GM23338 (cell line): ENCODE data around the gene ZNF804B. TPM values are rescaled to one million over a fixed set of nuclear protein-coding genes. Genes with fewer than 3 reads are reported as not detected.

ENCODE experiments used
- ATAC-seq: fragments of 200-7000 bp; cut with Tn5 transposase; 3 replicates; pipeline ENCODE4 v1.9.1; 2020
- DNase-seq: peaks from one replicate; pipeline ENCODE4 v3.0.0-alpha.2; 2015; ENCODE audit warnings: low spot score
- H2AFZ ChIP-seq: fragments of 200-600 bp; sonication (generic); 2 replicates; pipeline ENCODE4 v1.8.0; 2016; ENCODE audit warnings: antibody characterized with exemption, mild to moderate bottlenecking, moderate library complexity
- H3F3A ChIP-seq: fragments of 200-600 bp; sonication (generic); replicated peaks from 2 replicates; pipeline ENCODE4 v1.8.0; 2017; ENCODE audit warnings: antibody characterized with exemption, mixed run types, low read depth
- H3K27ac ChIP-seq: fragments of 200-600 bp; sonication (generic); 2 replicates; pipeline ENCODE4 v1.6.1; 2016; ENCODE audit warnings: low read depth
- H3K27me3 ChIP-seq: fragments of 200-600 bp; sonication (generic); 2 replicates; pipeline ENCODE4 v1.8.0; 2016; ENCODE audit warnings: mild to moderate bottlenecking, mixed run types, moderate library complexity; ENCODE audit not compliant: insufficient read depth
- H3K36me3 ChIP-seq: fragments of 200-600 bp; sonication (generic); 2 replicates; pipeline ENCODE4 v1.8.0; 2016; ENCODE audit warnings: mild to moderate bottlenecking; ENCODE audit not compliant: insufficient read depth
- H3K4me1 ChIP-seq: fragments of 200-600 bp; sonication (generic); 2 replicates; pipeline ENCODE4 v1.8.0; 2016; ENCODE audit warnings: mild to moderate bottlenecking, moderate library complexity; ENCODE audit not compliant: insufficient read depth
- H3K4me2 ChIP-seq: fragments of 200-600 bp; sonication (generic); 2 replicates; pipeline ENCODE4 v1.7.1; 2017; ENCODE audit warnings: mixed run types
- H3K4me3 ChIP-seq: fragments of 200-600 bp; sonication (generic); 2 replicates; pipeline ENCODE4 v1.6.1; 2016; ENCODE audit warnings: mixed run types
- H3K79me2 ChIP-seq: fragments of 200-600 bp; sonication (generic); replicated peaks from 2 replicates; pipeline ENCODE4 v1.8.0; 2017; ENCODE audit warnings: mild to moderate bottlenecking; ENCODE audit not compliant: insufficient read depth
- H3K9me2 ChIP-seq: fragments of 200-600 bp; sonication (generic); 2 replicates; pipeline ENCODE4 v1.8.0; 2017; ENCODE audit not compliant: insufficient read depth
- H4K20me1 ChIP-seq: fragments of 200-600 bp; sonication (generic); replicated peaks from 2 replicates; pipeline ENCODE4 v1.8.0; 2017; ENCODE audit warnings: mild to moderate bottlenecking; ENCODE audit not compliant: insufficient read depth
- H3K27ac Mint-ChIP-seq: 2 replicates; pipeline ENCODE4 v1.8.0; 2020; ENCODE audit warnings: inconsistent platforms, mild to moderate bottlenecking, moderate library complexity, mixed read lengths
- H3K27me3 Mint-ChIP-seq: 3 replicates; pipeline ENCODE4 v1.8.0; 2022; ENCODE audit warnings: low read depth, mild to moderate bottlenecking, moderate library complexity, mixed read lengths, inconsistent platforms; ENCODE audit not compliant: insufficient read depth, poor library complexity
- H3K36me3 Mint-ChIP-seq: 3 replicates; pipeline ENCODE4 v1.8.0; 2021; ENCODE audit warnings: low read depth, mild to moderate bottlenecking, inconsistent platforms, moderate library complexity, mixed read lengths
- H3K4me1 Mint-ChIP-seq: 3 replicates; pipeline ENCODE4 v1.8.0; 2020; ENCODE audit warnings: mild to moderate bottlenecking, inconsistent platforms, mixed read lengths
- H3K4me3 Mint-ChIP-seq: 3 replicates; pipeline ENCODE4 v1.8.0; 2021; ENCODE audit warnings: moderate library complexity, mild to moderate bottlenecking, inconsistent platforms, mixed read lengths
- H3K9me3 Mint-ChIP-seq: 3 replicates; pipeline ENCODE4 v1.8.0; 2020; ENCODE audit warnings: moderate library complexity, mild to moderate bottlenecking, inconsistent platforms, mixed read lengths
- CREB1 ChIP-seq: fragments of 250-450 bp; sonication (Bioruptor Pico); IDR thresholded peaks from 2 replicates; pipeline ENCODE4 v1.5.0; 2020; ENCODE audit warnings: low read depth, mild to moderate bottlenecking, moderate library complexity
- EZH2phosphoT487 ChIP-seq: fragments of 200-600 bp; sonication (generic); IDR thresholded peaks from one replicate; pipeline ENCODE4 v1.8.1; 2018; ENCODE audit warnings: antibody characterized with exemption; ENCODE audit not compliant: unreplicated experiment
- JUNB ChIP-seq: IDR thresholded peaks from one replicate; pipeline ENCODE4 v1.6.1; 2016; ENCODE audit warnings: antibody characterized with exemption; ENCODE audit not compliant: unreplicated experiment
- POLR2AphosphoS5 ChIP-seq: IDR thresholded peaks from 2 replicates; pipeline ENCODE4 v1.6.1; 2016; ENCODE audit warnings: antibody characterized with exemption, low read depth
- polyA plus RNA-seq: library from polyadenylated mRNA; unstranded; fragments of >200 nt; fragmentation: Nextera tagmentation; extraction: Ambion mirVana; gene quantifications from 2 replicates; pipeline ENCODE4 v1.2.1, GENCODE V29; 2016
- total RNA-seq: library from RNA; depleted of rRNA; stranded (reverse); fragments of >200 nt; shearing (Covaris generic); gene quantifications from 2 replicates; pipeline ENCODE4 v1.2.3, GENCODE V29; 2014
- TF ChIP-seq, protein P1 (sequence below): fragments of 250-450 bp; sonication (Bioruptor Pico); IDR thresholded peaks from 2 replicates; pipeline ENCODE4 v1.5.0; 2020; ENCODE audit warnings: mild to moderate bottlenecking, moderate library complexity

Gene ZNF804B
- total and polyA plus RNA-seq, 2 experiments from 2014 or later = not detected

DNA sequence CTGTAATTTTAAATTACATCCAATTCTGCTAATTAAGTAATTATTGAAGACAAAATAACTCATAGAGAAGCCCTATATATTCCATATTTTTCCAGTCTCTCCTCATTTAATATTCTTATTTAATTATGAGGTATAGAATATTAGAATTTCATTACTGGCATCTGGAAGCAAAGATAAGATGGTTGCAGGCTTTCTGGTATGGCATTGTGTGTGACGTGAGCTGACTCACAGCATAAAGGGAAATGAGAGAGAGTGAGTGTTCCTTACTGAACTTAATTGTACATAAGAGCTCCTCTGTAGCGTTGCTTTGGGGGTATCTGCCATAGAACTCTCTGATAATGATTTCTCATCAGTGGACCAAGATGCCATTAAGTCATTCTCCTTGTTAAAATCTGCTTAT is 163.4 kb downstream of the ZNF804B start:
- H3K4me2 ChIP-seq = no peak overlapping the region
- DNase-seq (no peak), ATAC-seq (no peak)

More for the DNA sequence above, 163.4 kb downstream of the ZNF804B start:
- Histone ChIP-seq H4K20me1 (no peaks in the 10 kb centered on the region), H3K79me2 (no peaks in the 10 kb centered on the region), H2AFZ (no peak overlapping the region), H3K4me3 (no peak overlapping the region), H3K9me2 (no peaks in the 10 kb centered on the region), H3F3A (no peaks in the 10 kb centered on the region), H3K36me3 (no peaks in the 10 kb centered on the region), H3K27me3 (no peaks in the 10 kb centered on the region), H3K4me1 (no peaks in the 10 kb centered on the region), H3K27ac (no peak overlapping the region)
- Mint-ChIP-seq H3K4me1 (no peaks in the 10 kb centered on the region), H3K27me3 (peaks cover 4% of the 10 kb centered on the region), H3K27ac (no peak overlapping the region), H3K36me3 (no peaks in the 10 kb centered on the region), H3K4me3 (no peak overlapping the region), H3K9me3 (no peaks in the 10 kb centered on the region)
- TF ChIP-seq JUNB (no peak), CREB1 (CRISPR knock-in tag) (no peak), EZH2phosphoT487 (no peak), POLR2AphosphoS5 (no peak)
- TF ChIP-seq, protein P1, sequence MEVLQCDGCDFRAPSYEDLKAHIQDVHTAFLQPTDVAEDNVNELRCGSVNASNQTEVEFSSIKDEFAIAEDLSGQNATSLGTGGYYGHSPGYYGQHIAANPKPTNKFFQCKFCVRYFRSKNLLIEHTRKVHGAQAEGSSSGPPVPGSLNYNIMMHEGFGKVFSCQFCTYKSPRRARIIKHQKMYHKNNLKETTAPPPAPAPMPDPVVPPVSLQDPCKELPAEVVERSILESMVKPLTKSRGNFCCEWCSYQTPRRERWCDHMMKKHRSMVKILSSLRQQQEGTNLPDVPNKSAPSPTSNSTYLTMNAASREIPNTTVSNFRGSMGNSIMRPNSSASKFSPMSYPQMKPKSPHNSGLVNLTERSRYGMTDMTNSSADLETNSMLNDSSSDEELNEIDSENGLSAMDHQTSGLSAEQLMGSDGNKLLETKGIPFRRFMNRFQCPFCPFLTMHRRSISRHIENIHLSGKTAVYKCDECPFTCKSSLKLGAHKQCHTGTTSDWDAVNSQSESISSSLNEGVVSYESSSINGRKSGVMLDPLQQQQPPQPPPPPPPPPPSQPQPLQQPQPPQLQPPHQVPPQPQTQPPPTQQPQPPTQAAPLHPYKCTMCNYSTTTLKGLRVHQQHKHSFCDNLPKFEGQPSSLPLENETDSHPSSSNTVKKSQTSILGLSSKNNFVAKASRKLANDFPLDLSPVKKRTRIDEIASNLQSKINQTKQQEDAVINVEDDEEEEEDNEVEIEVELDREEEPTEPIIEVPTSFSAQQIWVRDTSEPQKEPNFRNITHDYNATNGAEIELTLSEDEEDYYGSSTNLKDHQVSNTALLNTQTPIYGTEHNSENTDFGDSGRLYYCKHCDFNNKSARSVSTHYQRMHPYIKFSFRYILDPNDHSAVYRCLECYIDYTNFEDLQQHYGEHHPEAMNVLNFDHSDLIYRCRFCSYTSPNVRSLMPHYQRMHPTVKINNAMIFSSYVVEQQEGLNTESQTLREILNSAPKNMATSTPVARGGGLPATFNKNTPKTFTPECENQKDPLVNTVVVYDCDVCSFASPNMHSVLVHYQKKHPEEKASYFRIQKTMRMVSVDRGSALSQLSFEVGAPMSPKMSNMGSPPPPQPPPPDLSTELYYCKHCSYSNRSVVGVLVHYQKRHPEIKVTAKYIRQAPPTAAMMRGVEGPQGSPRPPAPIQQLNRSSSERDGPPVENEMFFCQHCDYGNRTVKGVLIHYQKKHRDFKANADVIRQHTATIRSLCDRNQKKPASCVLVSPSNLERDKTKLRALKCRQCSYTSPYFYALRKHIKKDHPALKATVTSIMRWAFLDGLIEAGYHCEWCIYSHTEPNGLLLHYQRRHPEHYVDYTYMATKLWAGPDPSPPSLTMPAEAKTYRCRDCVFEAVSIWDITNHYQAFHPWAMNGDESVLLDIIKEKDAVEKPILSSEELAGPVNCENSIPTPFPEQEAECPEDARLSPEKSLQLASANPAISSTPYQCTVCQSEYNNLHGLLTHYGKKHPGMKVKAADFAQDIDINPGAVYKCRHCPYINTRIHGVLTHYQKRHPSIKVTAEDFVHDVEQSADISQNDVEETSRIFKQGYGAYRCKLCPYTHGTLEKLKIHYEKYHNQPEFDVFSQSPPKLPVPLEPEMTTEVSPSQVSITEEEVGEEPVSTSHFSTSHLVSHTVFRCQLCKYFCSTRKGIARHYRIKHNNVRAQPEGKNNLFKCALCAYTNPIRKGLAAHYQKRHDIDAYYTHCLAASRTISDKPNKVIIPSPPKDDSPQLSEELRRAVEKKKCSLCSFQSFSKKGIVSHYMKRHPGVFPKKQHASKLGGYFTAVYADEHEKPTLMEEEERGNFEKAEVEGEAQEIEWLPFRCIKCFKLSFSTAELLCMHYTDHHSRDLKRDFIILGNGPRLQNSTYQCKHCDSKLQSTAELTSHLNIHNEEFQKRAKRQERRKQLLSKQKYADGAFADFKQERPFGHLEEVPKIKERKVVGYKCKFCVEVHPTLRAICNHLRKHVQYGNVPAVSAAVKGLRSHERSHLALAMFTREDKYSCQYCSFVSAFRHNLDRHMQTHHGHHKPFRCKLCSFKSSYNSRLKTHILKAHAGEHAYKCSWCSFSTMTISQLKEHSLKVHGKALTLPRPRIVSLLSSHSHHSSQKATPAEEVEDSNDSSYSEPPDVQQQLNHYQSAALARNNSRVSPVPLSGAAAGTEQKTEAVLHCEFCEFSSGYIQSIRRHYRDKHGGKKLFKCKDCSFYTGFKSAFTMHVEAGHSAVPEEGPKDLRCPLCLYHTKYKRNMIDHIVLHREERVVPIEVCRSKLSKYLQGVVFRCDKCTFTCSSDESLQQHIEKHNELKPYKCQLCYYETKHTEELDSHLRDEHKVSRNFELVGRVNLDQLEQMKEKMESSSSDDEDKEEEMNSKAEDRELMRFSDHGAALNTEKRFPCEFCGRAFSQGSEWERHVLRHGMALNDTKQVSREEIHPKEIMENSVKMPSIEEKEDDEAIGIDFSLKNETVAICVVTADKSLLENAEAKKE = no peak
